Keratinocyte (primary cell): ENCODE results near the gene ARID3A. TPM values are rescaled to one million over a fixed set of nuclear protein-coding genes. Genes with fewer than 3 reads are reported as not detected.

Experiments
- DNase-seq: peaks from one replicate; pipeline ENCODE4 v3.0.0-alpha.2; 2011; ENCODE audit warnings: low read depth, missing footprints, low spot score
- FAIRE-seq: peaks from 2 replicates; lab custom pipeline; 2011; peaks lifted over from hg19 to GRCh38; lab: Jason Lieb, UNC
- H2AFZ ChIP-seq: 2 replicates; pipeline ENCODE4 v1.6.0; 2012; ENCODE audit warnings: low read length, control low read depth, inconsistent platforms; ENCODE audit not compliant: control insufficient read depth
- H3K27ac ChIP-seq: 2 replicates; pipeline ENCODE4 v1.5.1; 2011; ENCODE audit warnings: low read length; ENCODE audit not compliant: control insufficient read depth, insufficient read depth
- H3K27me3 ChIP-seq: 3 replicates; pipeline ENCODE4 v1.6.0; 2011; ENCODE audit warnings: low read length; ENCODE audit not compliant: control insufficient read depth, insufficient read depth; ENCODE audit errors: extremely low read depth
- H3K36me3 ChIP-seq, 2 experiments: 2 replicates in 1 of 2; 3 replicates in 1 of 2; pipeline ENCODE4 v1.5.1; 2011; ENCODE audit warnings: low read length in 2 of 2, mild to moderate bottlenecking in 1 of 2; ENCODE audit not compliant: control insufficient read depth in 2 of 2, insufficient read depth in 2 of 2; ENCODE audit errors: extremely low read depth in 1 of 2
- H3K4me1 ChIP-seq: 3 replicates; pipeline ENCODE4 v1.5.1; 2011; ENCODE audit warnings: low read length; ENCODE audit not compliant: control insufficient read depth, insufficient read depth; ENCODE audit errors: extremely low read depth
- H3K4me2 ChIP-seq: 3 replicates; pipeline ENCODE4 v1.6.0; 2011; ENCODE audit warnings: low read depth, low read length; ENCODE audit not compliant: control insufficient read depth, insufficient read depth; ENCODE audit errors: extremely low read depth
- H3K4me3 ChIP-seq, 3 experiments: fragments of 200-600 bp in 1 of 3; sonication (generic) in 1 of 3; 2 replicates in 2 of 3; 3 replicates in 1 of 3; pipeline ENCODE4 v1.5.1; 2011 to 2016; ENCODE audit warnings: low read length in 3 of 3, mild to moderate bottlenecking in 3 of 3, control low read depth in 2 of 3, inconsistent platforms in 1 of 3, low read depth in 1 of 3, mixed read lengths in 1 of 3, mixed run types in 1 of 3, moderate library complexity in 1 of 3; ENCODE audit not compliant: control insufficient read depth in 2 of 3, insufficient read depth in 2 of 3; ENCODE audit errors: extremely low read depth in 1 of 3
- H3K79me2 ChIP-seq: 2 replicates; pipeline ENCODE4 v1.6.0; 2012; ENCODE audit warnings: low read length; ENCODE audit not compliant: control insufficient read depth, insufficient read depth
- H3K9ac ChIP-seq: 3 replicates; pipeline ENCODE4 v1.6.0; 2011; ENCODE audit warnings: low read length; ENCODE audit not compliant: control insufficient read depth, insufficient read depth; ENCODE audit errors: extremely low read depth
- H3K9me1 ChIP-seq: 3 replicates; pipeline ENCODE4 v1.6.0; 2011; ENCODE audit warnings: low read length; ENCODE audit not compliant: control insufficient read depth, insufficient read depth; ENCODE audit errors: extremely low read depth
- H3K9me3 ChIP-seq: 2 replicates; pipeline ENCODE4 v1.5.1; 2012; ENCODE audit warnings: low read depth, low read length; ENCODE audit not compliant: control insufficient read depth
- H4K20me1 ChIP-seq: 3 replicates; pipeline ENCODE4 v1.6.0; 2011; ENCODE audit warnings: low read length; ENCODE audit not compliant: control insufficient read depth, insufficient read depth; ENCODE audit errors: extremely low read depth
- CTCF ChIP-seq, 3 experiments: IDR thresholded peaks in 1 of 3; conservative IDR thresholded peaks in 1 of 3; optimal IDR thresholded peaks in 1 of 3; 2 replicates in 2 of 3; 3 replicates in 1 of 3; pipeline versions ENCODE3 to v1.5.1; 2011; ENCODE audit warnings: low read length in 3 of 3, mild to moderate bottlenecking in 3 of 3, moderate library complexity in 2 of 3, control low read depth in 1 of 3, inconsistent platforms in 1 of 3; ENCODE audit not compliant: insufficient read depth in 2 of 3; ENCODE audit errors: extremely low read depth in 1 of 3
- EZH2 ChIP-seq: IDR thresholded peaks from one replicate; pipeline ENCODE4 v1.6.1; 2012; ENCODE audit warnings: inconsistent platforms, mild to moderate bottlenecking, low read length, moderate library complexity
- dilution Hi-C: fragments of 300-500 bp; cut with MboI; formaldehyde crosslinking; loops from one replicate; pipeline ENCODE4 v1.7.0; 2020; ENCODE audit warnings: low sequenced_read_pairs; ENCODE audit not compliant: extremely low pct_ligation_motif_present
- polyA plus RNA-seq, 5 experiments: library from polyadenylated mRNA; depleted of rRNA in 3 of 5; stranded (reverse) in 3 of 5; stranded (forward) in 1 of 5; unstranded in 1 of 5; fragments of >200 nt; gene quantifications; 1 replicate in 1 of 5; 2 replicates in 3 of 5; 3 replicates in 1 of 5; pipeline versions ENCODE4 v1.2.1 to v1.2.3, GENCODE V29; 2011 to 2012; ENCODE audit warnings: missing spikeins in 2 of 5, low read depth in 1 of 5, low replicate concordance in 1 of 5

ARID3A gene
- polyA plus RNA-seq, 1 donor (not counting 4 experiments of a cell fraction or from before 2014, with no cell fraction given), result 2.6 TPM

- no peaks in the 10 kb centered on the region for H3K9me1 ChIP-seq
- H3K36me3 ChIP-seq, result no peaks in the 10 kb centered on the region
- peaks cover 7% of the 10 kb centered on the region for H3K79me2 ChIP-seq
- dilution Hi-C loops, result no loop called here
- no peak overlapping the region for H3K4me3 ChIP-seq
- peaks cover 43% of the 10 kb centered on the region for H3K27me3 ChIP-seq
- H3K9me3 ChIP-seq, result no peaks in the 10 kb centered on the region
- no peak overlapping the region for H3K9ac ChIP-seq
- H3K4me2 ChIP-seq, result no peak overlapping the region
- no peak overlapping the region for H3K27ac ChIP-seq
- no peaks in the 10 kb centered on the region for H4K20me1 ChIP-seq
- DNase-seq, result no peak
- FAIRE-seq, result no peak
- no peak for TF ChIP-seq EZH2
- TF ChIP-seq CTCF (optimal IDR thresholded peaks at IDR 0.05 in 1 of 3, IDR thresholded peaks at IDR 0.05 in 1 of 3, conservative IDR thresholded peaks at IDR 0.05 in 1 of 3; ENCODE audit: extremely low read depth in 1 of 3, insufficient read depth in 2 of 3, low read length in 3 of 3), result no peak
- no peak overlapping the region for H2AFZ ChIP-seq
- peaks cover 4% of the 10 kb centered on the region for H3K4me1 ChIP-seq
These were observed 9.1 kb upstream of the ARID3A start for GRCh38 chr19:916645-917322.

GRCh38 chr19:917323-918151 is 8.3 kb upstream of the ARID3A start, which contains the start of gene KISS1R:
TSS of gene KISS1R (plus strand) at chr19:917333. CDS start at chr19:917503, 170 bp downstream.
- Histone ChIP-seq H3K79me2 (peaks cover 5% of the 10 kb centered on the region), H2AFZ (no peak within 1 kb of the TSS), H3K4me1 (peaks cover 4% of the 10 kb centered on the region), H3K9me3 (no peaks in the 10 kb centered on the region), H3K9ac (no peak within 1 kb of the TSS), H3K4me2 (no peak within 1 kb of the TSS), H3K9me1 (no peaks in the 10 kb centered on the region), H3K4me3 (no peak within 1 kb of the TSS), H3K27me3 (peaks cover 43% of the 10 kb centered on the region), H3K36me3 (no peaks in the 10 kb centered on the region), H3K27ac (no peak within 1 kb of the TSS), H4K20me1 (no peaks in the 10 kb centered on the region)
- FAIRE-seq (no peak), DNase-seq (no peak)
- dilution Hi-C loops, result no loop called here
- peak; percentile 13 to 73 (median 41) for TF ChIP-seq CTCF (optimal IDR thresholded peaks at IDR 0.05 in 1 of 3, IDR thresholded peaks at IDR 0.05 in 1 of 3, conservative IDR thresholded peaks at IDR 0.05 in 1 of 3; ENCODE audit: extremely low read depth in 1 of 3, insufficient read depth in 2 of 3, low read length in 3 of 3)
- TF ChIP-seq EZH2, result peak; percentile 97
